ENCODE results near the gene NINJ2.
A peak's percentile ranks its signal among the peaks of the same experiment; 100 is the strongest.

Gene NINJ2

GRCh38 chr12:611721-612120 is 51.5 kb downstream of the NINJ2 start:
- no peak for DNase-seq

- DNase-seq: no peak
Measured at GRCh38 chr12:608921-609320, 54.3 kb downstream of the NINJ2 start.

DNA sequence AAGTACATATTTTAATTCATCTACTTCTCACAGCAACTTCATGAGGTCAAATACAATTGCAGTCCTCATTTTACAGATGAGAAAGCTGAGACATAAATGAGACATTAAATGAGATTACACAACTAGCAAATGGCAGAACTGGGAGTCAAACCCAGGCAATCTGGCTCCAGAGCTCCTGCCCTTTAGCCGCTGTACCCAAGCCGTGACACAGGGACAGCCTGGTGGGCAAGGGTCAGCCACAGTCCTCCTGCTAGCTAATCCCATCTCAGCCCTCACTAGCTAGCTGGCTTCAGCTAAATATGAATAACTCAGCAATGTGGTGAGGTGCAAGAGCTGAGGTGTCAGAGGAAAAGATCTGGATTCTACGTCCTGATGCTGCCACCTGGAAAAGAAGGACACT is 54.8 kb downstream of the NINJ2 start:
- no peak for DNase-seq

DNA sequence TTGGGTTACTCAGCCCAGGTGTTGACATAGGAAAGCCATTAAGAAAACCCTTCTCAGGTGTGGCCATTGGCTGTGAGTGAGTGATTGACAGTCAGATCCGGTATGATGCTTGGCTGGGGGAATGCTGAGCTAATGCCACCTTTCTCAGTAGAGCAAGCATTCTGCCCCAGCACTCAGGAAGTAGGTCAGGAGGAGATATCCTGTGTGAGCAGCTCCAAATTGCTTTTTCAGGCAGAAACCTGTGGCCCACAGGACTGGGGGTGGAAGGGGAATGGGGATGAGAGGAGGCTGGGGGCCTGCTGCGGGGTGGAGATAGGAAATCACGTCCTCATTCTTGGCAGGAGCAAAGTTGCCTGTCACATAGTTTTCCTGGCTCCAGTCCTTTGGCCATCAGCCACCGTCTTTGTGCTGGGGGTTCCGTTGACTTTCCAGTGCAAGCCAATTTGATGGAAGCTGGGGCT is 55.7 kb downstream of the NINJ2 start:
- no peak for DNase-seq

GRCh38 chr12:604956-605355 is 58.3 kb downstream of the NINJ2 start:
- no peak for DNase-seq

DNA sequence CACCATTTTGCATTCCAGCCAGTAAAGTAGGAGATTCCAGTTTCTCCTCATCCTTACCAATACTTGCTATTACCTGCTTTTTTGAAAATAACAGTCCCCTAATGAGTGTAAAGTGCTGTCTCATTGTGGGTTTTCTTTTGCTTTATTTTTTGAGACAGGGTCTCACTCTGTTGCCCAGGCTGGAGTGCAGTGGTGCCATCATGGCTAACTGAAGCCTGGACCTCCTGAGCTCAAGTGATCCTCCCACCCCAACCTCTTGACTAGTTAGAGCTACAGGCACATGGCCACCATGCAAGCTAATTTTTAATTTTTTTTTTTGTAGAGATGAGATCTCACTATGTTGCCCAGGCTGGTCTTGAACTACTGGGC is 60.6 kb downstream of the NINJ2 start:
- DNase-seq: no peak

DNA sequence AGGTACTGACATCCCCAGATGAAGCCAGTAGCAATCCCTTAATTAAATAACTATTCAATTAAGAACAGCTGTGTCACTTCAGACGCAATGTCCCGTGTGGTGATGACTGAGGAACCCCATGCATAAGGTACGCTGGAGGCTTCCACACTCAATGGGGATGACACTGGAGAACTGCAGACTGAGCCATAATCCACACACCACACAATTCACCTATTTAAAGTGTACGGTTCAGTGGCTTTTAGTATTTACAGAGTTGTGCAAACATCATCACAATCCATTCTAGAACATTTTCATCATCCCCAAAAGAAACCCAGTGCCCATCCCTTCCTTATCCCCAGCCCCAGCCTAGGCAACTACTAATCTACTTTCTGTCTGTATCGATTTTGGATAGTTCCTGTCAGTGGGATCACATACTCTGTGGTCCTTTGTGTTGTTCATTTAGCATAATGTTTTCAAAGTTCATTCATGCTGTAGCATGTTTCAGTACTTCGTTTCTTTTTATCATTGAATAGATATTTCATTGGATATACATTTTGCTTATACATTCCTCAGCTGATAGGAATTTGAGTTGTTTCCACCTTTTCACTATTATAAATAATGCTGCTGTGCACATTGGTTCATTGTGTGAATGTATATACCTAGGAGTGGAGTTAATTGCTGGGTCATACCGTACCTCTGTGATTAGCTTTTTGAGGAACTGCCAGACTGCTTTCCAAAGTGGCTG is 61.1 kb downstream of the NINJ2 start:
- no peak for DNase-seq

DNA sequence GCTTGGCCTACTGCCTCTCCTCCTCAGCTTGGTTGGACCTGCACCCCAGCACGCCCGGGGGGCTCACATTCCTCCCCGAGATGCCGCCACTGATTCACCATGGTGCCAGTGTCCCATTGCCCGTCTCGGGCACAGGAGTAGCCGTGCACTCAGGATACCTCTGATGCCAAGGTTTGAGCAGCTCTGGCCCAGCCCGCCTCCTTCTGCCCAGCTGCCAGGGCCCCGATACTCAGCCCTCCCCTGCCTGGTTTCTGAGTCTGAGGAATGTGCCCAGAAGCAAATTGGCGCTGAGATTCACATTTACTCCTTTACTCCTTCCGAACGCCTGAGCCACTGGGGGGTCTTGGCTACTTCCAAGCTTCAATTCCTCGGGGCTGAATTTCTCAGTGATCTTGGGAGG is 63.5 kb downstream of the NINJ2 start:
- DNase-seq: no peak

GRCh38 chr12:597926-598568 is 65.2 kb downstream of the NINJ2 start:
- DNase-seq: no peak

- no peak for DNase-seq
Measured at GRCh38 chr12:593396-594270, 69.6 kb downstream of the NINJ2 start.

GRCh38 chr12:592024-592505 is 71.2 kb downstream of the NINJ2 start:
- no peak for DNase-seq

GRCh38 chr12:591167-592023 is 71.8 kb downstream of the NINJ2 start:
- DNase-seq: peak; percentile 52

GRCh38 chr12:590206-590750 is 73.0 kb downstream of the NINJ2 start:
- no peak for DNase-seq

DNA sequence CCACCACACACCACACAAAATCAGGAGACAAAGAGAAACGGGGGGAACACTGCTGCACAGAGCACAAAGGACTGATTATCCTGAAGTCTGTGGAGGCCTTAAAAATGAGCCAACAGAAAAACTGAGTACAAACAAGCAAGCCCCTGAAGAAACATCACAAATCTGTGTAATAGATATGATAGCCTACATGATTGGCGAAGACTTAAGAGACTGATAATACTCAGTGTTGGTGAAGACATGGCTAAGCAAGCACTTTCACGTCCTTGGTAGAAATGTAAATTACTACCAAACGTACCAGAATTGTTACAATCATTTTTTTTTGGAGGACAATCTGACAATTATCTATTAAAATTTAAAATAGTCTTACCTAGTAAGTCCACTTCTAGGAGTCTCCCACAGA is 74.6 kb downstream of the NINJ2 start:
- DNase-seq: no peak

GRCh38 chr12:588024-588322 is 75.3 kb downstream of the NINJ2 start:
- no peak for DNase-seq

GRCh38 chr12:587132-588023 is 75.9 kb downstream of the NINJ2 start:
- DNase-seq: no peak

DNA sequence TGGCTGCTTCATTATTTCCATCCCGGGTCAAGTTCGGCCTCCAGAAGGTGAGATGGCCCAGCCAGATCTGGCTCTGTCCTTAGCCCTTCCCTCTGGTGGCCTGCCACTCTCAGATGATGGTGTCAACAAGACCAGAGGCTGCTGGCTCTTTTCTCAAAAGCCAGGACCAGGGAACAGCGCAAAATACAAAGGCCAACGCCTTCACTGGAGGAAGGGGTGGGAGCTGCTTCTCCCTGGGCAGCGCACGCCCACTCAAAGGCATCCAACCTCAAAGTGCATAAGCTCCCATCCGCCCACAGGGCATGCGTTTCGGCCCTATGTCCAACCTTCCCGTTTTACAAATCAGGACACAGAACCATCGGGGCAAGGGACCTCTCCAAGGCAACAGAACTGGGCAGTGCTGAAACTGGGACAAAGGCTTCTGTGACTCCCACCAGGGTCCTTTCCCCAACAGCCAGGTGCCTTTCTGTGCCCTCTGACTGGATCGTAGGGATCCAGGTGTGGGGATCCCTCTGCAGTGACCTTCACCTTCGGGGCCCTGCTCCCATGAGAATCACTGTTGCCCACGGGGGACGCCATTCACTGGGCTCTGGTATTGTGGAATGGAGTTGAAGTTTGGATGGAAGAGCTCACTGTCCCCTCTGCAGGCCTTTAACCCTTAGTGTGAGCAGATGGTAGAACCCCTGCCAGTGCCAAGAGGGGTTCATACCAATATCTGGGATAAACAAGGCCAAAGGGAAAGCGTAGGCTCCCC is 76.8 kb downstream of the NINJ2 start:
- no peak for DNase-seq

DNA sequence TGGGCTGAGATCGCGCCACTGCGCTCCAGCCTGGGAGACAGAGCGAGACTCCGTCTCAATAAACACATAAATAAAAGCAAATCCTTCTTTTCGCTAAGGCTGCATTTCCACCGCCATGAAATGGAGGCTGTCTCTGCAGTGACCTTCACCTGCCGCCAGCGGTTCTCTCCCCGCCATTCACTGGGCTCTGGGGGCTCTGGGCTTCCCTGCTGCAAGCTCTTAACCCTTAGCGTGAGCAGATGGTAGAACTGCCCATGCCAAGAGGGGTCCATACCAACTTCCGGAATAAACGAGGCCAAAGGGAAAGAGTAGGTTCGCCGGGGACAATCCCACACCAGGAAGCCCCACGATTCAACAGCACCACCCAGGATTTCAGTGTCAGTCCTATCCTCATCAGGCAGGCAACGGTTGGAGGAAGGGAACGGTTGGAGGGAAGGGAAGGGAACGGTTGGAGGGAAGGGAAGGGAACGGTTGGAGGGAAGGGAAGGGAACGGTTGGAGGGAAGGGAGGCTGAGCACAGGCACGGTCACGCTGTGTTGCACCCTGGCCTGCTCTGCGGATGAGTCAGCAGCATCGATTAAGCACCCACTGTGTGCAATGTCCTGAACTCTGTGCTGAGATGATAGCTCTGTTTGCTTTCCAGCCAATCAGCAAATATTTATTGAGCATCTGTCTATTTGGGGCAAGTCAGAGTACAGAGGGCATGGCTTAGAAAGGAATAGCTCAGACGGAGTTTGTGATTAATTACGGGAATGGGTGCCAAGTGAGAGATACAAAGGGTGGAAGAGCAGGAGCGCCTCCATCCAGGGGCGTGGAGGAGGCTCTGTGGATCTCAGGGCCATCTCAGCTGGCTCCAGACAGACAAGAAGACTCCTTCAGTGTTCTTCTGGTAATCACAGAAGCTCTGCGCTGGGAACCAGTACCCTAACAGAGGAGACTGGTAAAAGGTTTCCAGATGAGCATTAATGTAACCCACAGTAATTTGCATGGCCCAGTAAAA is 77.9 kb downstream of the NINJ2 start:
- no peak for DNase-seq

DNA sequence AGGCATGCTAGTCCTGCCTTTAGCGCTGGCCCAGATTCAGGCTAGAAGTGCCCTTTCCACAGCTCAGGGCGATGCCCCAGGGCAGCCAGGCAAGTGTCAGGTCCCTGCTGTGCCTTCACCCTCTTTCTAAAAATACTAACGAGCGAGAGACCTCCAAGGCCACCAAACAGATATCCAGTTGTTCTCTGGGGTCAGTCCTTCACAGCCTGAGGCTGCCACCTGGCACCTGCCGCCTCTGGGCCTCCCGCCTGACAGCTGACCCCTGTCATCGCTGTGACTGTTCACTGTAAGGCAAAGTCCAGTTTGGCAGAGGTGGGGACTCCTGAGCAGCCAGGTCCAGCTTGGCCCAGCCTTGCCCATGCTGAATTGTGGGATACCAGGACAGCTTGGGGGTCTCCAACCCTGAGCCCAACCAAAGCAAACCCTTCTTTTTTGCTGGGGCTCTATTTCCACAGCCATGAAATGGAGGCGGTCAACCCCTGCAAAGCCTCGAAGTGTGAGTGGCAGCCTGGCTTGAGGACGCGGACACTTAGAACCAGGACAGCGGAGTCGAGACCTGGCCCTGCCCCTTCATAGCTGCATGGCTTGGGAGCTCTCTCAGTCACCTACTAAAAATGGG is 79.9 kb downstream of the NINJ2 start:
- DNase-seq: no peak

All from DMS 273 treated with DMSO at 0.1 percent for 48 hours (cell line).